HG03139 (cell line): ENCODE measurements around the gene ZNF518A.

Experiments used
- ATAC-seq: cut with Tn5 transposase; IDR thresholded peaks from one replicate; pipeline ENCODE4 v1.9.1; 2021; ENCODE audit not compliant: unreplicated experiment

ZNF518A gene

GRCh38 chr10:96129387-96130325, at the start of gene ZNF518A:
TSS of gene ZNF518A (plus strand) at chr10:96130297. CDS start at chr10:96156323, 26,026 bp downstream.
- peak; percentile 66 for ATAC-seq

- no peak for ATAC-seq
These were observed 47.9 kb upstream of the ZNF518A start for GRCh38 chr10:96082153-96082552.

- no peak for ATAC-seq
These were observed 47.3 kb upstream of the ZNF518A start for GRCh38 chr10:96082748-96083147.

- no peak for ATAC-seq
These were observed 41.0 kb upstream of the ZNF518A start for GRCh38 chr10:96089116-96089515.

DNA sequence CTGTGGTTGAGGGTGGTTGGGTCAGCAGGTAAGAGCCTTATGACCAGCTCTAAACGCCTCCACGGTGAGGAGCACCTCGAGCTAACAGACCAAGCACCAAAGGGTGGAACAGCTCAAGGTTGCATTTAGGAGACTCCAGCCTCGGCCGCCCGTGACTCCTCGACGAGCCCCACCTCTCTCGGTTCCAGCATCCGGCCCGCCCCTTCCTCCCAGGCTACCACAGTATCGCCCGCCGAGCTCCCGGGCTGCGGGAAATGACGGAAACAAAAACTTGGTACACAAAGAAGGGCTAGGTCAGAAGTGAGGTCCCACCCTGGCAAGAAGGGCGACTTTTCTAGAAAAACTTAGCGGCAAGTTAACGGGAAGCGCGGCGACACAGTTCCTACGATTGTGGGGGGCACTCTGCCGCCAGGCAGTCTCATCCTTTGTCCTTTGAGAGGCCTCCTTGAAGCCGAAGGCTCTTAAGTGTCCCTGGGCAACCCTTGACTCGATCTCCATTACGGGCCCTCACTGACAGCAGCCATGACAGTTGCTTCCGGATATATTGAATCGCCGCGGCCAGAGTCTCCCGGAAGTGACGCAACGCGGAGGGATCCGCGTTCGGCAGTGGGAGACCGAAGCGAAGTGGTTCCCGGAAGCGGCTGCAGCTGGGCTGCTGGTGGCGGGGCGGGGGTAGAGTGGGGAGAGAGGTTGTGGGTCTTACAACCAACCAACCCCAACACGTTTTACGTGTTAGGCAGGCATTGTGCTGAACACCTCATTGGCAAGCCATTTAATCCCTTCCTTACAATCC, 40.2 kb upstream of the ZNF518A start:
- peak; percentile 87 for ATAC-seq

- ATAC-seq = no peak
These were observed 39.7 kb upstream of the ZNF518A start for GRCh38 chr10:96090463-96090800.

- ATAC-seq = no peak
These were observed 36.9 kb upstream of the ZNF518A start for GRCh38 chr10:96092999-96093767.

GRCh38 chr10:96093948-96094347, 36.1 kb upstream of the ZNF518A start:
- ATAC-seq = no peak

DNA sequence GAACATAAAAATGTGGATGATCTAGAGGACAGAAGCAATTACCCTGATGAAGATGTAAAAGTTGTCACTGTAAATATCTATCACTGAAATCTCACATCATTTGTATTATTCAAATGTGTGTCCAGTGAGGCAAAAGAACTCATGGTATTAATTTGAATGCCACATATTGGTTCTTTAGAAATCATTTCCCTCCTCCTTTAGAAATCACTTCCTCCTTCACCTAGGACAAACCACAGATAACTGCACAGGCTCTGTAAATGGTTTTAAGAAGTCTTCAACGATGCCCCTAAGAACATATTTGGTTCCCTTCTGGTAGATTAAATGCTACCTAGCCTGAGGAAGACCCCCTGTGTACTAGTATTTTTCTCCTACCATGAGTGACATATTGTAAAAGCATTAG, 33.1 kb upstream of the ZNF518A start:
- no peak for ATAC-seq

DNA sequence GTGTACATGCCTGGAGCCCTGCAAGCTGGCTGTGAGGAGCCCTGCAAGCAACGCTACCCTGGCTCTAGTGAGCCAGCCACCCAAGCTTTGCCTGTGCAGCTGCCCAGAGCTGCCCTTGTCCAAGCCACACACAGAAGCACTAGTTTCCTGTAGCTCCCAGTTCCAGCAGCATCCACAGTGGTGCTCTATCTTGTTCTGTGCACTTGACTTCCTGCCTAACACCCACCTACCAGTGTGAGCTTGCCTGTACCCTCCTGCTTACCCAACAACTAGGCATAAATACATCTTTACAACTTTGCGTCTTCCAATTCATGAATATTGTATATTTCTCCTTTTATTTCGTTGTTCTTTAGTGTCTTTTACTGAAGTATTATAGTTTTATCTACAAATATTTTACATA, 32.2 kb upstream of the ZNF518A start:
- no peak for ATAC-seq

- ATAC-seq = no peak
These were observed 22.5 kb upstream of the ZNF518A start for GRCh38 chr10:96107623-96108038.

DNA sequence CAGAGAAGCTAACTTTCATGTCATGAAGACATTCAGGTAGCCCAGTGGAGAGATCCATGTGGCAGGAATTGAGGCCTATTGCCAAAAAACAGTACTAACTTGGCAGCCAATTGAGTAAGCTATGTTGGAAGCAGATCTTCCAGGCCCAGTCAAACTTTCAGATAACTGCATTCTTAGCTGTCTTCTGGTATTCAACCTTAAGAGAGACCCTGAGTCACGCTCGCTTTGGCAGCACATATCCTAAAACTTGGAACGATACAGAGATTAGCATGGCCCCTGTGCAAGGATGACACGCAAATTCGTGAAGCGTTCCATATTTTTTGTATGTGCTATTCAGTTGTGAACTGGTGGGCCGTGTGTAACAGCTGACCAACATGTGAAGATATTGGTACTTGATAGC, 17.6 kb upstream of the ZNF518A start:
- no peak for ATAC-seq

- no peak for ATAC-seq
These were observed 11.3 kb upstream of the ZNF518A start for GRCh38 chr10:96118604-96119450.

- no peak for ATAC-seq
These were observed 7.3 kb upstream of the ZNF518A start for GRCh38 chr10:96122824-96123223.

- ATAC-seq = no peak
These were observed 5.6 kb upstream of the ZNF518A start for GRCh38 chr10:96124230-96125141.

DNA sequence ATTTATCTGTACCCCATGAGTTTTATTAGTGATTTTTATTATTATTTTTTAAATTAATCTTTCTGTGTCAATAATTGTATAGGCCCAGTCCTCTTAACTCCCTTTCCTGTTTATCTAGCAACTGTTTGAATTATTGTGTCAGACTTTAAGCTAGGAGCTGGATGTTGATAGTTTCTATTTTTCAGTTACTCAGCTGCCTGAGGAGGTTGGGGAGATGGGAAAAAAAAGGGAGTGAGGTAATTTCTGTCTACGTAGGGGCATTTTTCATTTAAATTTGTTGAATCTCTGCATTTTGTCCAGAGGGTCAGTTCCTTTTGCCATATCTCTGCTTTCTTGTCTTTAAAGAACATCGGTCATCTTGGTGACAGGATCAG, 5.0 kb upstream of the ZNF518A start:
- ATAC-seq = no peak

GRCh38 chr10:96130326-96130995, 364 bp downstream of the ZNF518A start:
- peak; percentile 72 for ATAC-seq

DNA sequence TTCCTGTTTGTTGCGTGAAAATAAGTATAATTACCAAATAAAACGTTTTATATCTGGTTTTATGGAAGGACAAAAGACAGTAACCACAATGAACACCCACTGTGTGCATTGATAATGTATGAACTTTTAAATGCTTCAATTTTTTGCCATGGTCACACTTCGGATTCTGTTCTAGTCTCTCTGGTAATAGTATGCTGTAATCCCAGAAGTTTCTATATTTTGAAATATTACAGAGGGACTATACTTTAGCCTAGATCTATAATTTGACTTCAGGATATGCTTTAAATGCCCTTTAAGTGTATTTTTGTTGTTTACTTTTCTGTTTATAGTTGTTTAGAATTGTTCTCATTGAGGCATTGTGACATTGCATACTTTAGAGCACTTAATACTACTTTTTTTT, 1.5 kb downstream of the ZNF518A start:
- no peak for ATAC-seq

DNA sequence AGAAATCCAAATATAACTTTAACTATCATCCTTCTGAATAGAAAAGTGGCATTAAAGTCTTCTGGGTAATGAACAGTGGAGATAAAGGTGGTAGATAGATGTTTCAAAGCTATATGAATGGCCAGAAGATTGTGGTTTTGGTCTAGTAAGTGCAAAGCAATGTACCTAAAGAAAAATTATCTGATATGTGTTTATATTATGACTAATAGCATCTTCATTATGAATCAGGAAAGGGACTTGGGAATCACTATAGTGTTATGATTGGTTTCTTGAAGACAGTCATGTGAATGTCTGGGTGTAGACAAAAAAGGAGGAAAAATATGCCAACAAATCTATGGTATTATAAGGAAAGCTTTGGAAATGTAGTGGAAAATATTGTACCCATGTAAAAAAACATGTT, 3.0 kb downstream of the ZNF518A start:
- no peak for ATAC-seq
